GM18951 (cell line): ENCODE measurements around the gene HSD17B3.

Source experiments
- POLR2A ChIP-seq: IDR thresholded peaks from 4 replicates; pipeline ENCODE4 v1.6.1; 2011; ENCODE audit warnings: mild to moderate bottlenecking; ENCODE audit not compliant: insufficient read length, insufficient read depth; ENCODE audit errors: extremely low read depth
- in situ Hi-C: fragments of 300-500 bp; cut with MboI; formaldehyde crosslinking; loops from one replicate; pipeline ENCODE4 v1.12.0; 2022; ENCODE audit warnings: low sequenced_read_pairs, mixed read lengths, inconsistent platforms; ENCODE audit not compliant: unreplicated experiment

The HSD17B3 gene

DNA sequence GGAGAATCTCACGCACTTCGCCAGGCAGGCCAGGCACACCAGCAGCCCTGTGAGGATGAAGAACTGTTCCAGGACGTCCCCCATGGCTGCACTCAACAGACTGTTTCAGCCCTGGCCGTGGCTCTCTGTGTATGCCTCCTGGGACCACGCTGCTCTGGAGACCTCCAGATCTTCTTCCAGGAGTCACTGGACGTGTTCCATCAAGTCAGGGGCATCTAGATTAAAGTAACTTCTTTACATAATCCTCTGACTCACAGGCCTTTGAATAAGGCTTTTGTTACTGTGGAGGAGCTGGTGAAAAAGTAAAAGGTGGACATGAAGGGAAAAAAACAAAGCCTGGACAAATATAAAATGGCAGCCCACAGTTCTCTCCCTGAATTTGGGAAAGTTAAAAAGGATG lies at the start of gene HSD17B3:
HSD17B3 (minus strand) TSS at position 156 of the 400 bp plus-strand sequence; CDS start at position 84, 72 bp downstream.
- TF ChIP-seq POLR2A, result no peak
- in situ Hi-C loops, result no loop called here

DNA sequence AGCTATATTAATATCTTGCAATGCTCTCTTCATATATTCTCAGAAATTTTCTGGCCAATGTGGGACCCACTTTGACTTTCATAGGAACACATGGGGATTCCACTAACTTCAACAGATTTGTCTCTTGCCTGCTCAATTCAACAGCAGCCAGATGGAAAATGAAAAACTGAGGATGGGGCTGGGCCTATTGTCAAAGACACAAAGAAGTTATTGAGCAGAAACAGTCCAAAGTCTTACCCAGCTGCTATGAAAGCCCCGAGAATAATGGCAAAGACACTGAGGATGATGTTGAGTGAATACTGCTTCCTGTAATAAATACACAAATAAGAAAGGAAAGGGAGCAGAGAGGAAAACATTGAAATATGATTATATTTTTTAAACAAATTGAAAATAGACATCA lies 48.9 kb upstream of the HSD17B3 start:
- in situ Hi-C loops, result no loop called here
- TF ChIP-seq POLR2A, result no peak

DNA sequence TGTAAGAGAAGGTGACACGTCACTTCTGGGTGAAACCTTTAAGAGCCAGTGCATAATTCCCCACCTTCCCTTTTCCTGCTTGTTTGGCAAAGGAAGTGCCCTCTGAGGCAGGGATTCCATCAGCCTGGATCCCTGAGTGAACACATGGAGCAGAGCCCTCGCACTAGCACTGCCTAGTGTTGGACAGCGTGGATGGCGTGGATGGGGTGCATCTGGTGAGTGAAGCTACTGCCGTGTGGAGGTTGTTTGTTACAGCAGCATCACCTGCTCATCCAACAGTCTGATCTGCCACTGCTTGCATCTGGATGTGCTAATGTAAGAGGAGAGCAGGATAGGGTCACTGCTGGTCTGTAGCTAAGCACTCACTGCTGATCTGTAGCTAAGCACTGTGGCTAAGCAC lies 46.3 kb upstream of the HSD17B3 start:
- TF ChIP-seq POLR2A, result no peak
- in situ Hi-C loops, result no loop called here

DNA sequence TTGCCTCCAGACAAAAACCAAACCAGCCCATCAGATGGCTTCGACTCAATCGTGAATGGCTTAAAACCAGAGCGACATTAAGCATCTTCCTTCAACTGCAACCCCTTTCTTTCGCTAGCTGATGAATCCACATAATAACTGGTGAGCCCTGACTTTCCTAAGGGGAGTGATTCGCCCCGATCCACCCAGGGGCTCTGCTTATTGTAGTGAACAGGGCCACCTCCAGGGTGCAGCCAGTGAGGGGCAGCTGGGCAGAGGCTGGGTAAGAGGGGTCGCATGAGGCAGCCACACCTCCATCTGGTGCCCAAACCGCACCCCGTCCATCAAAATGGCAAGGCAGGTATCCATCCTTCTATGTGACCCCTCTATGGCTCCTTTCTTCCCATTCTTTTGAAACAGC lies 43.6 kb upstream of the HSD17B3 start:
- TF ChIP-seq POLR2A, result no peak
- in situ Hi-C loops, result no loop called here

DNA sequence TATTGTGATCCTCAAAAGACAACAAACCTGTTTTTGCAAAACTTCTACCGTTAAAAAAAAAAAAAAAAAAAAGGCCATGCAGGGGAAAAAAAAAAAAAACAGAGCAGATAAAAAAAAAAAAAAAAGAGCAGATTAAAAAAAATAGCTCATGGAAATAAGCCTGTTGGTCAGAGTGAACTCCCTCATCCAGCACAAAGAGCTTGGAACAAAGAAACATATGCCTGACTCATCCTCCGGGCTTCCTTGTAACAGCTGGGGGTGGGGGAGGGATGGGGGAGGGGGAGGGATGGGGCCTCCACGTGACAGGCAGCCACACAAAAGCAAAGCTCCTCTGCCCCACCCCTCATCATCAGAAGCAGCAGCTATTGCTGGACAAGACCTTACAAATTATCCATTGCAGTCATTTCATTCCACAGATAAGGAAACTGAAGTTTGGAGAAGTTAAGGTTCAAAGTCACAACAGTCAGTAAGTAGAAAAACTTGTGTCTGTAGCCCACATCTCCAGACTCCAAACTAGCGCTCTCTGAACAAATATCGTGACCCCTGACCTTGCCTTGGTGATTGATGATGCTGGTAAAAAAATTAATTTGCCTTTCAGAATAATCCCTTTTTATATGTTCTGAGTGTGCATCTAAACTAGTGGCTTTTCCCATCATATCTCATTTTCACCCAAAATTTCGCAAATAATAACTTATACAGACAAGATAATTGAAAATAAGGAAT lies 42.6 kb upstream of the HSD17B3 start:
- in situ Hi-C loops, result no loop called here
- no peak for TF ChIP-seq POLR2A

DNA sequence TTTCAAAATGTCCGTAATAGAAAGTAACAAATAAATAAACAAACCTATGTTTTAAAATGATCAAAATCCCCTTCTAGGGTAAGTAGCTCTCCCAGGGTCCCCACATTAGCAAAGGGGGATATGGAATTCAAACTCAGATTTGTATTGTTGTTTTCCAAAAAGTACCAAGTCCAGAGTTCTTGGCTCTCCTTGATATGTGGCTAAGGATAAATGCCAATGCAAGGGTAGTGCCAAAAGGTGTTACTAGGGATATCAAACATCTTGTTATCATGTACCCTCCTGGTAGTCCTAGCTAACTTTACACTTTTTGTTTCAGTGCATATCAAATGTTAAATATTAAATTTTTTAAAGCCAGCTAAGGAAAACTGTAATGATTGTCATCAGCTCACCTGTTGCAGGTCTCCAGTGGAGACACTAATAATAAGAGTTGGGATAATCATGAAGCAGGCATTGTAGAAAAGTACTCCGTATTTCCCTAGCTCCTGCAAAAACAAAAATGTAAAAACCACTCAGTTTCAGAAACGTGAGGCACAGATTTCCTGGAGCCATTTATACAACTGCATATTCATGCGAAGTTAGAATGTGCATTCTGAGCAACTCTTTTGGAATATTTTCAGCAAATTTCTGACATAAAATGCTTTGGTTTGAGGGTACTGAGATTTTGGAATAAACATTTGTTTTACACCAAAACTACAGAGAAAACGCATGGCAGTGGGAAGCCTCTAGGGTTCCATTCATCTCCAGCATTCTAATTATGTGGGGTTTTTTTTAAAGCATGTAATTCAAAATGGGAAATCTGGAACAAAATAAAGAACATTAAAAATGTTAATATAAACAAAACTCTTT lies 41.8 kb upstream of the HSD17B3 start:
- no peak for TF ChIP-seq POLR2A
- in situ Hi-C loops, result no loop called here

DNA sequence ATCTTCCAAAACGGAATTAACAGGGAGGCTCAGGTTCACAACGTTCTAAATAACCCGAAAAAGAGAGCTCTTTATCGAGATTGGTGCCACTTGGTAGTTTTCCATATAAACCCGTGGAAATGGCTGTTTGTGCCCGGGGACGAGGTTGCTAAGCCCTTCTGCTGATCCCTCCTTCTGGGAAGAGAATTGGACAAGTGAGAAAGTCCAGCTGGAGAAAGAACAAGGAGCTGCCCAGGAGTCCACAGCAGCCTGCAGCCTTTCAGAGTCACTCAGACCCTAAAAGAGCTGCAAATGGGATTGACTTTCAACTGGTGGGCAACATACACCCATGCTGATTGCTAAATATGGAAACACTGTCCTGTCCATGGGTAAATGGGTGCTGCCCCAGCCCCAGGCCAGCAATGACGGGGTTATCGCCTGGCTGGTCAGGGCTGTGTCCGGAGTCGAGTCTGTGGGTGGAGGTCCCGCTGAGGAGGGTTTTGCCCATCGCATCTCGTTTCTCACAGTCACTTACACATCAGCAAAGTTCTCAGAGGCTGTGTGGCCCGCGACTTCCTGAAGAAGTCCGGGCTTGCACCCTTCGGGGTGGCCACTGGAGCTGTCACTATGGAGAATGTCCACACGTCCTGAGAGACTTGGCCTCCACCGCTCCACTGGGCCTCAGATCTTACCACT lies 40.7 kb upstream of the HSD17B3 start:
- no peak for TF ChIP-seq POLR2A
- in situ Hi-C loops, result no loop called here

DNA sequence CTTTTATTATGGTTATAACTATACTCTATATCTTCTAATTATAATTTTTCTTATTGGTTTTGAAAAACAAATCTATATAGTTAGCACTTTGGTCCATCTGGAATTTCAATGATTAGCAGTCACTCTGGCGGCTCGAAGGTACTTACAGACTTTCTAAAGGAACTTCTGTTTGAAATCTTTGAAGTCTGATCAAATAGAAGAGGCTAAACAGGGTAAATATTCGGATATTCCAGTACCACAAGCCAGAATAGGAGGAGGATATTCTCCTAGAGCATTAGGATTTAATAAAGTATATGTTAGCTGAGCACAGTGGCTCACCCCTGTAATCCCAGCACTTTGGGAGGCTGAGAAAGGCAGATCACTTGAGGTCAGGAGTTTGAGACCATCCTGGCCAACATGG lies 38.7 kb upstream of the HSD17B3 start:
- in situ Hi-C loops, result no loop called here
- no peak for TF ChIP-seq POLR2A

DNA sequence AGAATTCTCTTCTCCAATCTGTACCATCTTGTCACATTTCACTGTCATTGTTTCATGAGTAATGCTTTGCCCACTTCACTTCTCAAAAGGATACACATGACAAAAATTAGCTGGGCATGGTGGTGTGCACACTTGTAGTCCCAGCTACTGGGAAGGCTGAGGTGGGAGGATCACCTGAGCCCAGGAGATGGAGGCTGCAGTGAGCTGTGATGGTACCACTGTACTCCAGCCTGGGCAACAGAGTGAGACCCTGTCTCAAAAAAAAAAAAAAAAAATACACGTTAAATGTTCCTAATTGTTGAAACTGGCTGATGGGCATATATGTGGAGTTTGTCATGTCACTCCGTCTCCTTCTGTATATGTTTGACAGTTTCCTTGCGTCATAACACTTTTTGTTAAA lies 36.3 kb upstream of the HSD17B3 start:
- TF ChIP-seq POLR2A, result no peak
- in situ Hi-C loops, result loop anchor here (10.0 kb wide), 1 partner anchor 317 kb away; the partner anchor contains the start of gene PRXL2C

DNA sequence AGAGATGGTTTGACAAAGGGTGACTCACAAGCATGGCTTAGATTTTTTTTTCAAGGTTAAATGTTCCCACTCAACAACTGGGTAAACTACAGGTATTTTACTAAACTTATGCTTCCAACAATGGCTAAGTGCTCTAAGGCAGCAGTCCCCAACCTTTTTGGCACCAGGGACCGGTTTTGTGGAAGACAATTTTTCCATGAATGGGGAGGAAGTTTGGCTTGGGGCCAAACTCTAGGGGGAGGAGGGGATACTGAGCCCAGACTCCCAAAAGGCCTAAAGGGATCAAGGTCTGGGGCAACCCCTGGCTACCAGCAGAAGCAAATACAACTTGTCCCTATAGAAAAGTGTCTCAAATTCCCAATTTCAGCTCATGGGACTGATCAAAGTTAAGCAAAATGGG lies 32.0 kb upstream of the HSD17B3 start:
- TF ChIP-seq POLR2A, result no peak
- in situ Hi-C loops, result loop anchor here (10.0 kb wide), 1 partner anchor 321 kb away; the partner anchor contains the start of gene PRXL2C

DNA sequence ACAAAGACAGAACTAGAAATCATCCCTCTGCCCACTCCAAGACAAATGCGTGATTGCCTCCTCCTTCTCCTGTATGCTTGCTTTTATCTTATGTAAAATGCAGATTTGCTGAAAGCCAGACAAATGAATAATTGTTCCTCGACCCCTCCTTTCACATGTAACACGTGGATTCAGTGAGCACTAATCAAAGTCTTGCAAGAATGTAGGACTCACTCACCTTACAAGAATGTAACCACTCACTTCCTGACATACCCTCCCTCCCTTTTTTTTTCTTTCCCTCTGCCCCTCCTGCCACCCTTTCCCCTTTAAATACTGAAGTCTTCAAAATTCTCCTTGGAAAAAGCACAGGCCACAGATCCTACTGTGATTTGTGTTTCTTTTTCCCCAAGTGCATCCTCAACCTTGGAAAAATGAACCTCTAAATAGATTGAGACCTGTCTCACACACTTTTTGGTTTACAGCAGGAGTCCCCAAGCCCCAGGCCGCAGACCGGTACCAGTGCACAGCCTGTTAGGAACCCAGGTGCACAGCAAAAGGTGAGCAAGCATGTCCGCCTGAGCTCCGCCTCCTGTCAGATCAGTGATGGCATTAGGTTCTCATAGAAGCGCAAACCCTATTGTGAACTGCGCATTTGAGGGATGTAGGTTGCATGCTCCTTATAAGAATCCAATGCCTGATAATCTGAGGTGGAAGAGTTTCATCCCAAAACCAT lies 29.4 kb upstream of the HSD17B3 start:
- in situ Hi-C loops, result loop anchor here (10.0 kb wide), 1 partner anchor 323 kb away; the partner anchor contains the start of gene PRXL2C
- no peak for TF ChIP-seq POLR2A

DNA sequence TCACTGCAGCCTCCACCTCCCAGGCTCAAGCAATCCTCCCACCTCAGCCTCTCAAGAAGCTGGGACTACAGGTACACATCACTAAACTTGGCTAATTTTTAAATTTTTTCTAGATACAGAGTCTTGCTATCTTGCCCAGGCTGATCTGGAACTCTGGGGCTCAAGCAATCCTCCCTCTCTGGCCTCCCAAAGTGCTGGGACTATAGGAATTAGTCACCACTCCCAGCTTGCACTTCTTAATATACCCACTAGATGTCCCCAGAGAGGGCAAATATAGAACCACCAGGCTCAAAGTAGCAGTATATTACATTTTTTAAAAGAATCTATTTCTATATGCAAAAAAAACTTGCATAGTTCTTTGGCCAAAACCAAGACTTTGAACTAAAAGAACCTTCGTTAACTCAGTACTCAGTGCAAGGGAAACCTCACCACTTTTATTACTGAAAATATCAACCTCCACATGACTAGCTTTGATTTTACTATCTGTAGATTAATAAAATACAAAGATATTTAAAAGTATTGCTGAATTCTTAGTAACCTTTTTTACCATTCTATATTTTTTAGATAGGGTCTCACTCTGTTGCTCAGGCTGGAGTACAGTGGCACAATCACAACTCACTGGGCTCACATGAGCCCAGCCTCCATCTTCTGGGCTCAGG lies 25.8 kb upstream of the HSD17B3 start:
- no peak for TF ChIP-seq POLR2A
- in situ Hi-C loops, result no loop called here
